ENCODE measurements around the gene BEGAIN. TPM values are rescaled to one million over a fixed set of nuclear protein-coding genes. Genes with fewer than 3 reads are reported as not detected.

BEGAIN gene
- total RNA-seq, 3 donors from 2014 or later (not counting 1 experiment from before 2014, with no cell fraction given), result 0.11 to 1.3 TPM; not detected in 1

- no peak overlapping the region for H3K27ac Mint-ChIP-seq
- DNase-seq, result no peak
- WGBS (ENCODE audit: insufficient coverage), result 89% methylated on average over 15 of the region's 15 CpGs
Measured at GRCh38 chr14:100606687-100607610, 19.7 kb upstream of the BEGAIN start.

GRCh38 chr14:100605706-100606686 is 18.8 kb upstream of the BEGAIN start:
- Mint-ChIP-seq H3K27ac (no peak overlapping the region), H3K4me3 (no peak overlapping the region), H3K4me1 (peaks cover 0 to 7% of the 10 kb centered on the region in 2 donors), H3K27me3 (ENCODE audit: low read depth in 2 of 2) (peaks cover 12 to 39% of the 10 kb centered on the region in 2 donors), H3K36me3 (peaks cover 13% of the 10 kb centered on the region), H3K9me3 (peaks cover 3 to 8% of the 10 kb centered on the region in 2 donors)
- peaks cover 2% of the 10 kb centered on the region for H3K27me3 ChIP-seq (ENCODE audit: control insufficient read depth, insufficient read depth, low read length)
- no peak for TF ChIP-seq CTCF (IDR thresholded peaks at IDR 0.05)
- intact Hi-C loops (cut with micrococcal nuclease), result no loop called here
- H3K4me1 ChIP-seq (ENCODE audit: control insufficient read depth, insufficient read depth, low read length), result no peaks in the 10 kb centered on the region
- H3K9me3 ChIP-seq (ENCODE audit: control insufficient read depth, insufficient read depth, low read length), result peaks cover 13% of the 10 kb centered on the region
- ATAC-seq, result no peak
- DNase-seq, result no peak
- WGBS (ENCODE audit: insufficient coverage), result 96% methylated on average over 29 of the region's 29 CpGs
- H3K36me3 ChIP-seq (ENCODE audit: control insufficient read depth, insufficient read depth, low read length), result no peaks in the 10 kb centered on the region
- H3K4me3 ChIP-seq (ENCODE audit: low read length), result no peak overlapping the region
- H3K27ac ChIP-seq (ENCODE audit: low read length), result no peak overlapping the region

More at GRCh38 chr14:100606687-100607610, 19.7 kb upstream of the BEGAIN start:
- Mint-ChIP-seq H3K27me3 (ENCODE audit: low read depth in 2 of 2) (peaks cover 4 to 34% of the 10 kb centered on the region in 2 donors), H3K4me1 (peaks cover 0 to 7% of the 10 kb centered on the region in 2 donors), H3K4me3 (no peak overlapping the region), H3K36me3 (peaks cover 3% of the 10 kb centered on the region), H3K9me3 (peaks cover 0 to 2% of the 10 kb centered on the region in 2 donors)
- peaks cover 11% of the 10 kb centered on the region for H3K9me3 ChIP-seq (ENCODE audit: control insufficient read depth, insufficient read depth, low read length)
- no peak for TF ChIP-seq CTCF (IDR thresholded peaks at IDR 0.05)
- H3K36me3 ChIP-seq (ENCODE audit: control insufficient read depth, insufficient read depth, low read length), result no peaks in the 10 kb centered on the region
- no peaks in the 10 kb centered on the region for H3K27me3 ChIP-seq (ENCODE audit: control insufficient read depth, insufficient read depth, low read length)
- intact Hi-C loops (cut with micrococcal nuclease), result no loop called here
- H3K4me1 ChIP-seq (ENCODE audit: control insufficient read depth, insufficient read depth, low read length), result no peaks in the 10 kb centered on the region
- no peak overlapping the region for H3K4me3 ChIP-seq (ENCODE audit: low read length)
- H3K27ac ChIP-seq (ENCODE audit: low read length), result no peak overlapping the region
- no peak for ATAC-seq

GRCh38 chr14:100605230-100605629 is 18.0 kb upstream of the BEGAIN start:
- Histone ChIP-seq H3K4me3 (ENCODE audit: low read length) (no peak overlapping the region), H3K9me3 (ENCODE audit: control insufficient read depth, insufficient read depth, low read length) (peaks cover 13% of the 10 kb centered on the region), H3K36me3 (ENCODE audit: control insufficient read depth, insufficient read depth, low read length) (no peaks in the 10 kb centered on the region), H3K27me3 (ENCODE audit: control insufficient read depth, insufficient read depth, low read length) (peaks cover 2% of the 10 kb centered on the region), H3K27ac (ENCODE audit: low read length) (no peak overlapping the region), H3K4me1 (ENCODE audit: control insufficient read depth, insufficient read depth, low read length) (no peaks in the 10 kb centered on the region)
- intact Hi-C loops (cut with micrococcal nuclease), result no loop called here
- Mint-ChIP-seq H3K27ac (no peak overlapping the region), H3K4me3 (no peak overlapping the region), H3K4me1 (peaks cover 0 to 7% of the 10 kb centered on the region in 2 donors), H3K36me3 (peaks cover 16% of the 10 kb centered on the region), H3K27me3 (ENCODE audit: low read depth in 2 of 2) (peaks cover 16 to 39% of the 10 kb centered on the region in 2 donors), H3K9me3 (peaks cover 4 to 8% of the 10 kb centered on the region in 2 donors)
- TF ChIP-seq CTCF (IDR thresholded peaks at IDR 0.05), result no peak
- WGBS (ENCODE audit: insufficient coverage), result 83% methylated on average over 4 of the region's 4 CpGs
- DNase-seq, result no peak
- no peak for ATAC-seq

Measured in natural killer cell (primary cell).